NCI-H2227 (cell line): ENCODE results near the gene RHOBTB3.
A peak's percentile ranks its signal among the peaks of the same experiment; 100 is the strongest.
"Not testable (repeated sequence)": the region's sequence is repeated elsewhere in the genome, so short reads cannot be mapped to it uniquely, and the experiment has no call there.

ENCODE experiments used
- DNase-seq: peaks from one replicate; lab custom pipeline; 2025; ENCODE audit not compliant: unreplicated experiment; lab: John Stamatoyannopoulos, UW

The RHOBTB3 gene

GRCh38 chr5:95713246-95713645 is 17.9 kb upstream of the RHOBTB3 start:
- DNase-seq = not testable (repeated sequence)

GRCh38 chr5:95713960-95714710 is 17.0 kb upstream of the RHOBTB3 start:
- DNase-seq = no peak

DNA sequence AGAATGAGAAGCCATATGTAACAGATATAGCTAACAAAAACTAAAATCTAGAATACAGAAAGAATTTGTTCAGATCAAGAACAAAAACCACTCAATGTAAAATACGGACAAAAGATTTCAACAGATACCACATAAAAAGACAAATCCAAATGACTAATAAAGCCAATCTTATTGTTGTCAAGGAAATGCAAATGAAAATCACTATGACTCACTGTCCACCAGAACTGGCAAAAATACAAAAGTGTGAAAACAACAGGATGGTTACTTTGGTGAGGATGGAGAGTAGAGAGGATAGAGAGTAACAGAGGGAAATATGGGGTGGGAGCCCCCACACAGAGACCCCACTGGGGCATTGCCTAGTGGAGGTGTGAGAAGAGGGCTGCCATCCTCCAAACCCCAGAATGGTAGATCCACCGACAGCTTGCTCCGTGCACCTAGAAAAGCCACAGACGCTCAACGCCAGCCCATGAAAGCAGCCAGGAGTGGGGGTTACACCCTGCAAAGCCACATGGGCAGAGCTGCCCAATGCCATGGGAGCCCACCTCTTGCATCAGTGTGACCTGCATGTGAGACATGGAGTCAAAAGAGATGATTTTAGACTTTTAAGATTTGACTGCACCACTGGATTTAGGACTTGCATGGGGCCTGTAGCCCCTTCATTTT is 15.2 kb upstream of the RHOBTB3 start:
- no peak for DNase-seq

DNA sequence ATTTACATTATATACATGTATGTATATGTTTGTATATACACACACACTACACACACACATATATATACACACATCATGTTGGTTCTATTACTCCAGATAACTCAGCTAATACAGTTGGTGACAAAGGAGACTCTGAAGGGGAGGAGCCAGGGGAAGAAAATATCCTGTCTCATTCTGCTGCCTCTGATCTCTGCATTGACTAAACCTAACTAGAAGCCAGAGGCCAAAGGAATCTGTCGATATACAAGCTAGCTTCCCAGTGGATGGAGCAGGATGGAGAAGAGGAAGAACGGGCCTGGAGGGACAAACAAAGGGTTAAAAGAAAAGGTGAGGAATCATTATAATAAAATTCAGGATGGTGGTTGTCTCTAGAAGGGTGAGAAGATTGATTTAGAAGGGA is 13.7 kb upstream of the RHOBTB3 start:
- no peak for DNase-seq

- DNase-seq = no peak
Measured at GRCh38 chr5:95718203-95718602, 12.9 kb upstream of the RHOBTB3 start.

DNA sequence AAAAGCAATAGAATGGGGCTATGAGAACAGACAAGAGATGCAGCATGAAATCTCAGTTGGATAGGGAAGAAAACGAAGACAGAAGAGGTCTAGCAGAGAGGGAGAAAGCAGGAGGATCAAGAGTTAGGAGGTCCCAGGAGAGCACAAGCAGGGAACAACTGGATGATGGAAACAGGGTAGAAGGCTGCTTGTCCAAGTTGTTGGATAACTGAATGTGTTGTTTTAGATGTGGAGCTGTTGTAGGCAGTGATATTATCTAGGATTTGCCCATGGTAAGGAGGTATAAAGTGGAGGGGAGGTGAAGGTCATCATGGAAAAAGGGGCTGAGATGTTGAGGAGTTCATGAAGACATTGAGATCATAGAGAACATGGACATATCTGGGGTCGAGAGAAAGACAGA is 12.4 kb upstream of the RHOBTB3 start:
- no peak for DNase-seq

DNA sequence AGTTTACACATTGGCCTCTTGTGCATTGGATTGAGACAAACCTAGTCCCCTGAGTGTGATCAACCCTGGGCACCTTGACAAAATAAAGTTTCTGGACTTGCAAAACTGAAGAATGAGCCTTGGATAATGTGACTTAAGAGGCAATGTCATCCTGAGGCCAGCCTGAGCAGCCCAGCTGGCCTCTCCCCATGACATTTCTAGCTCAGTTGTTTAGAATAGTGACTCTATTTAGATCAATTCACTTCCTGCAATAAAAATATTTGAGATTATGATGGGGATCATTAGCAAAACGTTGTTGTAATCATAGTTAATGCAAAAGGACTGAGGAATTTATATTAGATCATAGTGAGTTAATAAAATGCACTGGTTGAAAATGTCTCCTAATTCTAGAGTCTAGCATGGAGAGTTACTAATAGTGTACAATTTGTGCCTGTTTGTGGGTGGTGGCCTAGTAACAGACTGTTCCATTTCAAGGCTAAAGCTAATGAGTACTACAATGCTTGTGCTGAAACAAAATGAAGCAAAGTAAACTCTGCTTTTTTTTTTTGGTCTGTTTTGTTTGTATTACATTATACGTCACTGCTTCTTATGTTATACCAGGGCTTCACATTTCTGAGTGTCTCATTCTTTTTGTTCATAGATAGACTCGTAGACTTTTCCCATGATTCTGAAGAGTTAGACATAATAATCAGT is 10.9 kb upstream of the RHOBTB3 start:
- DNase-seq = no peak

- no peak for DNase-seq
Measured at GRCh38 chr5:95721582-95722295, 9.4 kb upstream of the RHOBTB3 start.

DNA sequence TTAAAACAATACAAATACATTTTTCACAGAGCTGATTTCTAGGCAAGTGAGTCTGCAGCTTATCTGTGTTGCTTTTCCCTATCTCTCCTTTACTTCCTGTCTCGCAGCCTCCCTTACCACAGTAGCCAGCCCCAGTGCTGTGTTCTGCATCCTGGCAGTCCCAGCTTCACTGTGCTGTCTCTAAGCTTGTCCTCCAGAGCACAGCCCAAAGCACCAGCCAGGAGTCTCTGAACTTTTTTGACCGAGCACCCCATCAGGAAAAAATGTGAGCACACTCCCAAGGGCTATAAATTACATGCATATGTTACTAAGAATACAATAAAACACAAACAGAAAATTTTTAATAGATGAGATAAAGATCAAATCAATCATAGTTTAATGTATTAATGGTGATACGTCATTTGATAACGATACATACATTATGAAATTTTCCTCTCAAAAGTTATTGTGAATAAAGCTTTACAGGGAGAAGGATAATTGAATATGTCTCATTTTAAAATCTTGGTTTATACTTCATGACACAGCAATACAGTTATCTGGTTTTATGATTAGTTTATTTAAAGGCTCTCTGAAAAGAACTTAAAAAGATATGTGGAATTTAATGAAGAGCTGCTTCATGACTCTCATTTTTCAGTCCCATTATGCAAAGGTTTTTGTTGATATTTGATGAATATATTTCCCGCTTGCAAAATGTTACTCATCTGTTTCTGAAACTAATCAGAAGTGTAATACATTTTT is 7.3 kb upstream of the RHOBTB3 start:
- DNase-seq = no peak

GRCh38 chr5:95725071-95725820 is 5.9 kb upstream of the RHOBTB3 start:
- no peak for DNase-seq

- no peak for DNase-seq
Measured at GRCh38 chr5:95725937-95726810, 5.0 kb upstream of the RHOBTB3 start.

- DNase-seq = no peak
Measured at GRCh38 chr5:95726811-95727763, 4.0 kb upstream of the RHOBTB3 start.

DNA sequence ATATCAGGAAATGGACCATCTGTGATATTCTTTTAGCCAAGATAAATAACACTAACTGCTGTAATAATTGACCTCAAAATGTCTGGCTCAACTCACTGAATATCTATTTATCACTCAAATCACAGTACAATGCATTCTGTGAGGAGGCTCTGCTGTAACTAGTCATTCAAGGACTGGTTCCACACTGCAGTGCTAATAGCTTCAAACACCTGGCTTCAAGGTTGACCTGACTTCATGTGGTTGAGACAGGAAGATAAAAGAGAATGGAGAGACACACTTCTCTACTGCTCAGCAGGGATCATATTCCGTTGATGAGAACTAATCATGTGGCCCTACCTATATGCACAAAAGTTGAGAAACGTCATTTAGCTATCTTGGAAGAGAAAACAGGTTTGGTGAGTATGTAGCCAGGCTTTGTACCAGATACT is 3.4 kb upstream of the RHOBTB3 start:
- DNase-seq = peak; percentile 21

- no peak for DNase-seq
Measured at GRCh38 chr5:95728494-95729114, 2.5 kb upstream of the RHOBTB3 start.

DNA sequence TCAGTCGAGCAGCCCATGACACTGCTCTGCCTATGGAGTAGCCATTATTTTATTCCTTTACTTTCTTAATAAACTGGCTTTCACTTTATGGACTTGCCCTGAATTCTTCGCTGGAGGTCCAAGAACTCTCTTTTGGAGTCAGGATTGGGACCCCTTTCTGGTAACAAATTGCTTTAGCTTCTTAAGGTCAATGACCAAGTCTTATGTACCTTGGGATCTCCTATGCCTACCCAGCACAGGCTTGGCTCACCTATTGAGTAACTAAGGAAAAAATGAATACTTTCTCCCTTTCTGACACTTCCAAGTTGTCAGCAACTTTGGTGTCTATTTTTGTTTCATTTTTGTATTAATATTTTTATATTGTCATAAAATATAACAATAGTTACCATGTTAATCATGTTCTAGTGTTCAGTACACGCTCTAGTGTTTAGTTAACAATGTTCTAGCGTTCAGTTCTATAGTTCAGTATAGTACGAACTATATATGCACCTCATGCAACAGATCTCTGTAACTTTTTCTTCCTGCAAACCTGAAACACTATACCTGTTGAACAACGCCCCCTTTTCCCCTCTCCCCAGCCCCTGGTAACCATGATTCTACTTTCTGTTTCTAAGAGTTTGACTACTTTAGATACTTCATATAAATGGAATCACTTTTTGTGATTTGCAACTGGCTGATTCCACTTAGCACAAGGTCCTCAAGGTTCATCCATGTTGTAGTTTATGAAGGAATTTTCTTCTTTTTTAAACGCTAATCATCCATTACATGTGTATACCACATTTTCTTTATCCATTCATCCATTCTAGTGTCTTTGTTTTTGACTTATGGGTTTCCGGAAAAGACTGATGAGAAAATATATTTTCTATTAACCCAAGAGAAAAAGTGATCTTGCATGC is 1.8 kb upstream of the RHOBTB3 start:
- DNase-seq = no peak

DNA sequence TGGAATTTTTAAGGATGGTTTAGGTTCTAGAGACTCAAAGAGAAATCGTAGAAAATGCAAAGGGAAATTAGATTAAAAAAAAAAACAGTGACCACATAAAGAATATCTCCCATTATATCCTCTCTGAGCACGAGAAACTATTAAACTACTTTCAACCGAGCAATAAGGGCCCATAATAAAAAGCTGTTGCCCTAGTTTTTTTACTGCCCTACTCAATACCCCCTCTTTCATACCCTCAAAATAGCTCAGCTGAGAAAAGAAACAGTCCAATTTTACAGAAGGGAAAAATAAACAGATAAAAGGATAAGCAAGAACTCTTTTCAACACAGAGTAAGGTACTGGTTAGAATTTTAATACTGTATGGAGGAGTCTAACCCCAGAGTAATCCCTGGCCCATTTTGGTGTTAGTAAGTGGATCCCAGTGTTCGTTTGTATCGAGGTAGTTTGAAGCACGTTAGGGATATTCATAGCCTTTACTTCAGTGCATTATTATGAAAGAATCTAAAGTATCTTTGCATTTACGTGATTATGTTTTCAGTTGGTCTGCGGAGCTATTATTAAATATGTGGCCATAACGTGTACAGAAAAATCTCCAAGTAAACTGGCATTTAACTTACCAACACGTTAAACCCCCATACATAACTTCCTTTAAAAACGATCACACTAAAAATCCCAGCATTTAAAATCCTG is 980 bp upstream of the RHOBTB3 start:
- no peak for DNase-seq
